K562 (cell line): ENCODE results near the gene ADCY4. TPM values are rescaled to one million over a fixed set of nuclear protein-coding genes. Genes with fewer than 3 reads are reported as not detected.

Source experiments
- BRD9 ChIP-seq: fragments of 450-650 bp; IDR thresholded peaks from 2 replicates; pipeline ENCODE4 v1.6.1; 2018; ENCODE audit warnings: low read depth; ENCODE audit not compliant: partially characterized antibody
- CBFA2T3 ChIP-seq: fragments of 450-650 bp; IDR thresholded peaks from 2 replicates; pipeline ENCODE4 v1.6.1; 2017
- HNRNPUL1 ChIP-seq: fragments of 200-400 bp; formaldehyde crosslinking; IDR thresholded peaks from 2 replicates; pipeline ENCODE4 v1.6.1; 2017; ENCODE audit warnings: low read length
- KDM5B ChIP-seq: fragments of 200-600 bp; sonication (generic); IDR thresholded peaks from 2 replicates; pipeline ENCODE4 v1.6.1; 2012; ENCODE audit warnings: low read depth, mild to moderate bottlenecking, moderate library complexity, low read length, control low read depth, inconsistent platforms; ENCODE audit not compliant: insufficient replicate concordance
- KLF1 ChIP-seq: fragments of 450-650 bp; IDR thresholded peaks from 2 replicates; pipeline ENCODE4 v1.6.1; 2016; ENCODE audit warnings: missing genetic modification characterization, missing compliant biosample characterization
- NFIX ChIP-seq: fragments of 250-450 bp; sonication (Bioruptor Pico); IDR thresholded peaks from 2 replicates; pipeline ENCODE4 v1.4.0; 2020; ENCODE audit warnings: low read depth, mild to moderate bottlenecking, moderate library complexity
- NR2F6 ChIP-seq: fragments of 450-650 bp; formaldehyde crosslinking; IDR thresholded peaks from 2 replicates; pipeline ENCODE4 v1.4.0; 2020; ENCODE audit warnings: mild to moderate bottlenecking
- PCBP1 ChIP-seq: fragments of 200-400 bp; formaldehyde crosslinking; IDR thresholded peaks from 2 replicates; pipeline ENCODE4 v1.6.1; 2018; ENCODE audit warnings: mild to moderate bottlenecking, low read depth, low read length; ENCODE audit not compliant: poor library complexity, severe bottlenecking
- PHB2 ChIP-seq: fragments of 450-650 bp; IDR thresholded peaks from 2 replicates; pipeline ENCODE4 v1.6.1; 2017; ENCODE audit warnings: low read depth
- RAD51 ChIP-seq: fragments of 450-650 bp; IDR thresholded peaks from 2 replicates; pipeline ENCODE4 v1.7.1; 2016; ENCODE audit warnings: low read depth, mild to moderate bottlenecking, borderline replicate concordance
- SAFB ChIP-seq: fragments of 200-400 bp; formaldehyde crosslinking; IDR thresholded peaks from 2 replicates; pipeline ENCODE4 v1.6.1; 2017; ENCODE audit warnings: low read depth, low read length, borderline replicate concordance
- SRSF9 ChIP-seq: fragments of 200-400 bp; formaldehyde crosslinking; IDR thresholded peaks from 2 replicates; pipeline ENCODE4 v1.6.1; 2017; ENCODE audit warnings: low read depth, low read length, borderline replicate concordance
- STAT5B ChIP-seq: fragments of 250-450 bp; sonication (Bioruptor Pico); IDR thresholded peaks from 2 replicates; pipeline ENCODE4 v1.8.0; 2021; ENCODE audit warnings: mild to moderate bottlenecking, inconsistent platforms
- ZNF212 ChIP-seq: fragments of 450-650 bp; formaldehyde crosslinking; IDR thresholded peaks from 2 replicates; pipeline ENCODE4 v1.4.0; 2020; ENCODE audit warnings: mild to moderate bottlenecking
- ZNF586 ChIP-seq: fragments of 450-650 bp; formaldehyde crosslinking; conservative IDR thresholded peaks from 2 replicates; pipeline ENCODE4 v1.4.0; 2020; ENCODE audit warnings: mild to moderate bottlenecking, moderate library complexity
- polyA plus RNA-seq, 8 experiments: library from polyadenylated mRNA; depleted of rRNA in 4 of 8; stranded (reverse) in 5 of 8; unstranded in 3 of 8; fragments of >200 nt; fragmentation: Nextera tagmentation in 2 of 8; fragmentation: Illumina TruSeq in 1 of 8; extraction: Ambion mirVana in 2 of 8; extraction: Trizol in 1 of 8; gene quantifications; 2 replicates each; pipeline versions ENCODE4 v1.2.1 to v1.2.3, GENCODE V29; 2011 to 2014; ENCODE audit warnings: inconsistent platforms in 1 of 8, missing spikeins in 1 of 8
- total RNA-seq, 7 experiments: library from RNA; depleted of rRNA in 6 of 7; stranded (reverse); fragments of >200 nt in 6 of 7; fragmentation: Illumina TruSeq in 2 of 7; extraction: Trizol in 2 of 7; gene quantifications; 2 replicates each; pipeline versions ENCODE4 v1.2.1 to v1.2.3, GENCODE V29; 2011 to 2021; ENCODE audit warnings: low replicate concordance in 1 of 7
- TF ChIP-seq, protein P1 (sequence below): sonication (generic); formaldehyde crosslinking; IDR thresholded peaks from 2 replicates; pipeline ENCODE4 v1.8.0; 2022; ENCODE audit warnings: mild to moderate bottlenecking, missing genetic modification reagents
- TF ChIP-seq, protein P2 (sequence below): fragments of 150-350 bp; conservative IDR thresholded peaks from 2 replicates; pipeline ENCODE4 v1.6.1; 2014; ENCODE audit warnings: low read length
- TF ChIP-seq, protein P3 (sequence below): fragments of 250-450 bp; sonication (Bioruptor Pico); IDR thresholded peaks from 2 replicates; pipeline ENCODE4 v1.4.0; 2020; ENCODE audit warnings: mild to moderate bottlenecking
- TF ChIP-seq, protein P4 (sequence below): fragments of 450-650 bp; IDR thresholded peaks from 2 replicates; pipeline ENCODE4 v1.6.1; 2016; ENCODE audit warnings: missing biosample characterization, missing genetic modification characterization

ADCY4 gene
- total and polyA plus RNA-seq, 9 of the 15 experiments (the other 6 are each of a cell fraction or from before 2014, with no cell fraction given): 0.04 to 0.31 (median 0.15) TPM; not detected in 2

DNA sequence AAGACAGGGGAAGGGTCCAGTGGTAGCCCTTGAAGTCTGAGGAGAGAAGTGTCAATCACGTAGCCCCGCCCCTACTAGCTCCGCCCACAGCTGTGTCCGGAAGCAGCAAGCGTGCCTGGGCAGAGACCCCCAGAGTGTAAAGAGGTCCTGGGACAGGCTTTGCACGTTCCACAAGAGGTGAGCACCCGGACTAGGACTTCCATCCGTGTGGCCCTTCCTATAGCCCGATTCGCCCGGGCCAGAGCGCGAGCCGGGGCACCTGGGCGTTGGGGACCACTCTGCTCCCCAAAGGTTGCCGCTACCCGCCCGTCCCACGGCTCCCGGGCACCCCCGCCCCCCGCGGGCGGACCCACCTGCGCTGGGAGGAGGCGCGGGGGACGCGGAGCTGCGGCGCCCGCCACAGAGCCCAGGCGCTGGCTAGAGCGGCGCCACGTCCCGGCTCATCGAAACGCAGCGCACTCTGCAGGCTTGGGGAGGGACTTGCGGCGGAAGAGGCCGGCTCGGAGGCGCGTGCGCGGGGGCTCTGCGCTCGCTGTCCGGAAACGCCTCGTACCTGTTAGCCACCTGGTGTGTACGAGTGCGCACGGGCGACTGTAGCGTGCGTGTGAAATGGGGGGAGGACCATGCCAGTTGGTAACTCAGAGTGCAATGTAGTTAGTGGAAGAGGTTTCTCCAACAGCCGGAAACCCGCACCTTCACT lies 63.6 kb downstream of the ADCY4 start, which contains the start of gene RABGGTA (continued):
- TF ChIP-seq, protein P1, sequence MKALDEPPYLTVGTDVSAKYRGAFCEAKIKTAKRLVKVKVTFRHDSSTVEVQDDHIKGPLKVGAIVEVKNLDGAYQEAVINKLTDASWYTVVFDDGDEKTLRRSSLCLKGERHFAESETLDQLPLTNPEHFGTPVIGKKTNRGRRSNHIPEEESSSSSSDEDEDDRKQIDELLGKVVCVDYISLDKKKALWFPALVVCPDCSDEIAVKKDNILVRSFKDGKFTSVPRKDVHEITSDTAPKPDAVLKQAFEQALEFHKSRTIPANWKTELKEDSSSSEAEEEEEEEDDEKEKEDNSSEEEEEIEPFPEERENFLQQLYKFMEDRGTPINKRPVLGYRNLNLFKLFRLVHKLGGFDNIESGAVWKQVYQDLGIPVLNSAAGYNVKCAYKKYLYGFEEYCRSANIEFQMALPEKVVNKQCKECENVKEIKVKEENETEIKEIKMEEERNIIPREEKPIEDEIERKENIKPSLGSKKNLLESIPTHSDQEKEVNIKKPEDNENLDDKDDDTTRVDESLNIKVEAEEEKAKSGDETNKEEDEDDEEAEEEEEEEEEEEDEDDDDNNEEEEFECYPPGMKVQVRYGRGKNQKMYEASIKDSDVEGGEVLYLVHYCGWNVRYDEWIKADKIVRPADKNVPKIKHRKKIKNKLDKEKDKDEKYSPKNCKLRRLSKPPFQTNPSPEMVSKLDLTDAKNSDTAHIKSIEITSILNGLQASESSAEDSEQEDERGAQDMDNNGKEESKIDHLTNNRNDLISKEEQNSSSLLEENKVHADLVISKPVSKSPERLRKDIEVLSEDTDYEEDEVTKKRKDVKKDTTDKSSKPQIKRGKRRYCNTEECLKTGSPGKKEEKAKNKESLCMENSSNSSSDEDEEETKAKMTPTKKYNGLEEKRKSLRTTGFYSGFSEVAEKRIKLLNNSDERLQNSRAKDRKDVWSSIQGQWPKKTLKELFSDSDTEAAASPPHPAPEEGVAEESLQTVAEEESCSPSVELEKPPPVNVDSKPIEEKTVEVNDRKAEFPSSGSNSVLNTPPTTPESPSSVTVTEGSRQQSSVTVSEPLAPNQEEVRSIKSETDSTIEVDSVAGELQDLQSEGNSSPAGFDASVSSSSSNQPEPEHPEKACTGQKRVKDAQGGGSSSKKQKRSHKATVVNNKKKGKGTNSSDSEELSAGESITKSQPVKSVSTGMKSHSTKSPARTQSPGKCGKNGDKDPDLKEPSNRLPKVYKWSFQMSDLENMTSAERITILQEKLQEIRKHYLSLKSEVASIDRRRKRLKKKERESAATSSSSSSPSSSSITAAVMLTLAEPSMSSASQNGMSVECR (CRISPR knock-in tag): peak; percentile 20; the same call in 1 of the 2 replicates
- TF ChIP-seq SAFB: no peak
- no peak for TF ChIP-seq SRSF9
- TF ChIP-seq CBFA2T3: peak; percentile 28; the same call in 1 of the 2 replicates
- no peak for TF ChIP-seq NFIX (CRISPR knock-in tag)
- TF ChIP-seq PHB2: no peak
- TF ChIP-seq ZNF586 (CRISPR knock-in tag): no peak
- peak; percentile 84 for TF ChIP-seq PCBP1
- TF ChIP-seq BRD9: no peak
- TF ChIP-seq NR2F6: no peak
- no peak for TF ChIP-seq HNRNPUL1
- TF ChIP-seq, protein P2, sequence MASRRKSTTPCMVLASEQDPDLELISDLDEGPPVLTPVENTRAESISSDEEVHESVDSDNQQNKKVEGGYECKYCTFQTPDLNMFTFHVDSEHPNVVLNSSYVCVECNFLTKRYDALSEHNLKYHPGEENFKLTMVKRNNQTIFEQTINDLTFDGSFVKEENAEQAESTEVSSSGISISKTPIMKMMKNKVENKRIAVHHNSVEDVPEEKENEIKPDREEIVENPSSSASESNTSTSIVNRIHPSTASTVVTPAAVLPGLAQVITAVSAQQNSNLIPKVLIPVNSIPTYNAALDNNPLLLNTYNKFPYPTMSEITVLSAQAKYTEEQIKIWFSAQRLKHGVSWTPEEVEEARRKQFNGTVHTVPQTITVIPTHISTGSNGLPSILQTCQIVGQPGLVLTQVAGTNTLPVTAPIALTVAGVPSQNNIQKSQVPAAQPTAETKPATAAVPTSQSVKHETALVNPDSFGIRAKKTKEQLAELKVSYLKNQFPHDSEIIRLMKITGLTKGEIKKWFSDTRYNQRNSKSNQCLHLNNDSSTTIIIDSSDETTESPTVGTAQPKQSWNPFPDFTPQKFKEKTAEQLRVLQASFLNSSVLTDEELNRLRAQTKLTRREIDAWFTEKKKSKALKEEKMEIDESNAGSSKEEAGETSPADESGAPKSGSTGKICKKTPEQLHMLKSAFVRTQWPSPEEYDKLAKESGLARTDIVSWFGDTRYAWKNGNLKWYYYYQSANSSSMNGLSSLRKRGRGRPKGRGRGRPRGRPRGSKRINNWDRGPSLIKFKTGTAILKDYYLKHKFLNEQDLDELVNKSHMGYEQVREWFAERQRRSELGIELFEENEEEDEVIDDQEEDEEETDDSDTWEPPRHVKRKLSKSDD: no peak
- TF ChIP-seq, protein P3, sequence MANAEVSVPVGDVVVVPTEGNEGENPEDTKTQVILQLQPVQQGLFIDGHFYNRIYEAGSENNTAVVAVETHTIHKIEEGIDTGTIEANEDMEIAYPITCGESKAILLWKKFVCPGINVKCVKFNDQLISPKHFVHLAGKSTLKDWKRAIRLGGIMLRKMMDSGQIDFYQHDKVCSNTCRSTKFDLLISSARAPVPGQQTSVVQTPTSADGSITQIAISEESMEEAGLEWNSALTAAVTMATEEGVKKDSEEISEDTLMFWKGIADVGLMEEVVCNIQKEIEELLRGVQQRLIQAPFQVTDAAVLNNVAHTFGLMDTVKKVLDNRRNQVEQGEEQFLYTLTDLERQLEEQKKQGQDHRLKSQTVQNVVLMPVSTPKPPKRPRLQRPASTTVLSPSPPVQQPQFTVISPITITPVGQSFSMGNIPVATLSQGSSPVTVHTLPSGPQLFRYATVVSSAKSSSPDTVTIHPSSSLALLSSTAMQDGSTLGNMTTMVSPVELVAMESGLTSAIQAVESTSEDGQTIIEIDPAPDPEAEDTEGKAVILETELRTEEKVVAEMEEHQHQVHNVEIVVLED (CRISPR knock-in tag): peak; percentile 85
- no peak for TF ChIP-seq RAD51
- TF ChIP-seq STAT5B (CRISPR knock-in tag): no peak
- TF ChIP-seq, protein P4, sequence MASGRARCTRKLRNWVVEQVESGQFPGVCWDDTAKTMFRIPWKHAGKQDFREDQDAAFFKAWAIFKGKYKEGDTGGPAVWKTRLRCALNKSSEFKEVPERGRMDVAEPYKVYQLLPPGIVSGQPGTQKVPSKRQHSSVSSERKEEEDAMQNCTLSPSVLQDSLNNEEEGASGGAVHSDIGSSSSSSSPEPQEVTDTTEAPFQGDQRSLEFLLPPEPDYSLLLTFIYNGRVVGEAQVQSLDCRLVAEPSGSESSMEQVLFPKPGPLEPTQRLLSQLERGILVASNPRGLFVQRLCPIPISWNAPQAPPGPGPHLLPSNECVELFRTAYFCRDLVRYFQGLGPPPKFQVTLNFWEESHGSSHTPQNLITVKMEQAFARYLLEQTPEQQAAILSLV (tag): no peak
- TF ChIP-seq ZNF212 (CRISPR knock-in tag): no peak
- TF ChIP-seq KLF1 (tag): no peak
- peak; percentile 46 for TF ChIP-seq KDM5B
